A549 (cell line): ENCODE data around the gene OPA1.
"Not testable (repeated sequence)": the region's sequence is repeated elsewhere in the genome, so short reads cannot be mapped to it uniquely, and the experiment has no call there.

ENCODE experiments used
- CEBPB ChIP-seq, 2 experiments: fragments of >200 bp in 1 of 2; sonication (Bioruptor Twin) in 1 of 2; formaldehyde crosslinking in 1 of 2; IDR thresholded peaks; 2 replicates each; pipeline ENCODE4 v1.6.1; 2012 to 2016
- FOSL2 ChIP-seq, 2 experiments: fragments of 450-650 bp in 1 of 2; fragments of >200 bp in 1 of 2; sonication (Bioruptor Twin) in 1 of 2; formaldehyde crosslinking; IDR thresholded peaks; 2 replicates each; pipeline versions ENCODE4 v1.5.0 to v1.6.1; 2016 to 2020; ENCODE audit warnings: mild to moderate bottlenecking in 1 of 2, moderate library complexity in 1 of 2
- HOXA7 ChIP-seq: fragments of 250-450 bp; sonication (Bioruptor Pico); IDR thresholded peaks from 2 replicates; pipeline ENCODE4 v1.5.0; 2020; ENCODE audit warnings: mild to moderate bottlenecking, moderate library complexity
- KDM1A ChIP-seq: fragments of 200-600 bp; sonication (generic); IDR thresholded peaks from 2 replicates; pipeline ENCODE4 v1.6.1; 2016; ENCODE audit warnings: low read depth, mild to moderate bottlenecking
- MYC ChIP-seq: IDR thresholded peaks from 2 replicates; pipeline ENCODE4 v1.6.1; 2012; ENCODE audit warnings: mild to moderate bottlenecking, inconsistent platforms, low read length, improper control_type of control experiment, borderline replicate concordance
- POLR2A ChIP-seq: IDR thresholded peaks from 2 replicates; pipeline ENCODE4 v1.6.1; 2012; ENCODE audit warnings: mild to moderate bottlenecking, low read length
- POLR2AphosphoS2 ChIP-seq: conservative IDR thresholded peaks from 2 replicates; pipeline ENCODE4 v1.6.1; 2012; ENCODE audit warnings: low read length, improper control_type of control experiment, inconsistent platforms
- RNF2 ChIP-seq: fragments of 200-600 bp; sonication (generic); IDR thresholded peaks from 2 replicates; pipeline ENCODE4 v1.6.1; 2016; ENCODE audit warnings: low read depth, mild to moderate bottlenecking, antibody characterized with exemption, moderate library complexity, borderline replicate concordance
- SREBF2 ChIP-seq: fragments of 450-650 bp; IDR thresholded peaks from 2 replicates; pipeline ENCODE4 v1.6.1; 2014; ENCODE audit warnings: mild to moderate bottlenecking, moderate library complexity
- TF ChIP-seq, protein P1 (sequence below): fragments of >200 bp; sonication (Bioruptor Twin); formaldehyde crosslinking; IDR thresholded peaks from 3 replicates; pipeline ENCODE4 v1.5.1; 2016
- TF ChIP-seq, protein P2 (sequence below): IDR thresholded peaks from 2 replicates; pipeline ENCODE4 v1.6.1; 2012

- TF ChIP-seq, protein P1, sequence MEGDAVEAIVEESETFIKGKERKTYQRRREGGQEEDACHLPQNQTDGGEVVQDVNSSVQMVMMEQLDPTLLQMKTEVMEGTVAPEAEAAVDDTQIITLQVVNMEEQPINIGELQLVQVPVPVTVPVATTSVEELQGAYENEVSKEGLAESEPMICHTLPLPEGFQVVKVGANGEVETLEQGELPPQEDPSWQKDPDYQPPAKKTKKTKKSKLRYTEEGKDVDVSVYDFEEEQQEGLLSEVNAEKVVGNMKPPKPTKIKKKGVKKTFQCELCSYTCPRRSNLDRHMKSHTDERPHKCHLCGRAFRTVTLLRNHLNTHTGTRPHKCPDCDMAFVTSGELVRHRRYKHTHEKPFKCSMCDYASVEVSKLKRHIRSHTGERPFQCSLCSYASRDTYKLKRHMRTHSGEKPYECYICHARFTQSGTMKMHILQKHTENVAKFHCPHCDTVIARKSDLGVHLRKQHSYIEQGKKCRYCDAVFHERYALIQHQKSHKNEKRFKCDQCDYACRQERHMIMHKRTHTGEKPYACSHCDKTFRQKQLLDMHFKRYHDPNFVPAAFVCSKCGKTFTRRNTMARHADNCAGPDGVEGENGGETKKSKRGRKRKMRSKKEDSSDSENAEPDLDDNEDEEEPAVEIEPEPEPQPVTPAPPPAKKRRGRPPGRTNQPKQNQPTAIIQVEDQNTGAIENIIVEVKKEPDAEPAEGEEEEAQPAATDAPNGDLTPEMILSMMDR: not testable (repeated sequence)
- TF ChIP-seq HOXA7 (CRISPR knock-in tag); SREBF2; CEBPB (IDR thresholded peaks at IDR 0.05); POLR2AphosphoS2; MYC; RNF2; KDM1A; FOSL2 (IDR thresholded peaks at IDR 0.05); FOSL2 (CRISPR knock-in tag; IDR thresholded peaks at IDR 0.05); POLR2A: not testable (repeated sequence)
- TF ChIP-seq, protein P2, sequence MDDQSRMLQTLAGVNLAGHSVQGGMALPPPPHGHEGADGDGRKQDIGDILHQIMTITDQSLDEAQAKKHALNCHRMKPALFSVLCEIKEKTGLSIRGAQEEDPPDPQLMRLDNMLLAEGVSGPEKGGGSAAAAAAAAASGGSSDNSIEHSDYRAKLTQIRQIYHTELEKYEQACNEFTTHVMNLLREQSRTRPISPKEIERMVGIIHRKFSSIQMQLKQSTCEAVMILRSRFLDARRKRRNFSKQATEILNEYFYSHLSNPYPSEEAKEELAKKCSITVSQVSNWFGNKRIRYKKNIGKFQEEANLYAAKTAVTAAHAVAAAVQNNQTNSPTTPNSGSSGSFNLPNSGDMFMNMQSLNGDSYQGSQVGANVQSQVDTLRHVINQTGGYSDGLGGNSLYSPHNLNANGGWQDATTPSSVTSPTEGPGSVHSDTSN: not testable (repeated sequence)
Observed at GRCh38 chr3:193610516-193610915, 17.5 kb downstream of the OPA1 start.
